ENCODE results near the gene CYP11A1.

The CYP11A1 gene

DNA sequence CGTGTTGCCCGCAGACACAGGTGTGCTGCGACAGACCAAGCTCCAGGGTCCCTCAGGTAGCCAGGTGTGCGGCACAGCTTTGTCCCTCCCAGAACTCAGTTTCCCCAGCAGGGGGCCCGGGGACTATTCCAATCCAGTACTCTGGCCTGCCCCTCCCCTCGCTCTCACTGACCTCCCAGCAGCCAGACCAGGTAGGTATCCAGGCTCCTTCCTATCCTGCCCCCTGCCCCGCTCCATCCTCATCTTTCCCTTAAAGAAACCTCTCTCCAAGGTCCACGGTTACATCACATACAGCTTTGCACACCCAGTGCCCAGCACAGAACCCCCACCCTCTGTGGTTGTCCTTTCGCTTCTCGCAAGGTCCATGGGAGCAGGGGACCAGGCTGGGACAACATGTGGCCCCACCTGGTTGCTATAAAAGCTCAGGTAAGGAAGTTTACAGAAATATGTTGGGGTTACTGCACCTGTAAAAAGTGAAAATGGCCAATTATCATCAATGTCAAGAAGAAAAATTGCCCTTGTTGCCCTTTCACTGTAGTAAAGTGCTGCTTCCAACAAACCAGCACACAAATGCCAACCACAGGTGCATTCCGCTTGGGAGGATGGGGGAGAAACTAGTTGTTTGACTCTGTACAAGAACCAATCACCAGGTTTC is 7.3 kb upstream of the CYP11A1 start:
- TF ChIP-seq, protein P1, sequence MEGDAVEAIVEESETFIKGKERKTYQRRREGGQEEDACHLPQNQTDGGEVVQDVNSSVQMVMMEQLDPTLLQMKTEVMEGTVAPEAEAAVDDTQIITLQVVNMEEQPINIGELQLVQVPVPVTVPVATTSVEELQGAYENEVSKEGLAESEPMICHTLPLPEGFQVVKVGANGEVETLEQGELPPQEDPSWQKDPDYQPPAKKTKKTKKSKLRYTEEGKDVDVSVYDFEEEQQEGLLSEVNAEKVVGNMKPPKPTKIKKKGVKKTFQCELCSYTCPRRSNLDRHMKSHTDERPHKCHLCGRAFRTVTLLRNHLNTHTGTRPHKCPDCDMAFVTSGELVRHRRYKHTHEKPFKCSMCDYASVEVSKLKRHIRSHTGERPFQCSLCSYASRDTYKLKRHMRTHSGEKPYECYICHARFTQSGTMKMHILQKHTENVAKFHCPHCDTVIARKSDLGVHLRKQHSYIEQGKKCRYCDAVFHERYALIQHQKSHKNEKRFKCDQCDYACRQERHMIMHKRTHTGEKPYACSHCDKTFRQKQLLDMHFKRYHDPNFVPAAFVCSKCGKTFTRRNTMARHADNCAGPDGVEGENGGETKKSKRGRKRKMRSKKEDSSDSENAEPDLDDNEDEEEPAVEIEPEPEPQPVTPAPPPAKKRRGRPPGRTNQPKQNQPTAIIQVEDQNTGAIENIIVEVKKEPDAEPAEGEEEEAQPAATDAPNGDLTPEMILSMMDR (conservative IDR thresholded peaks at IDR 0.05; ENCODE audit: low read length): no peak
- TF ChIP-seq EZH2phosphoT487 (IDR thresholded peaks at IDR 0.05; ENCODE audit: borderline replicate concordance): no peak
- H3K4me3 ChIP-seq (ENCODE audit: low read length, poor library complexity, severe bottlenecking): peak overlapping the region; percentile 77
- peak overlapping the region; percentile 58; the same call in 1 of the 2 replicates for H2AFZ ChIP-seq (ENCODE audit: low read length)
- H3K9me3 ChIP-seq (ENCODE audit: insufficient read depth, low read depth, low read length): no peaks in the 10 kb centered on the region
- H3K9me2 ChIP-seq (replicated peaks; ENCODE audit: low read depth, low read length): no peaks in the 10 kb centered on the region
- no peaks in the 10 kb centered on the region for H3K27me3 ChIP-seq (ENCODE audit: insufficient read depth, low read length, poor library complexity, severe bottlenecking)
- H3K79me2 ChIP-seq (ENCODE audit: insufficient read depth, low read length): no peaks in the 10 kb centered on the region
- H4K20me1 ChIP-seq (ENCODE audit: insufficient read depth, low read length, poor library complexity, severe bottlenecking): no peaks in the 10 kb centered on the region
- H3K4me2 ChIP-seq (ENCODE audit: low read depth, low read length, poor library complexity, severe bottlenecking): peak overlapping the region; percentile 96
- no peaks in the 10 kb centered on the region for H3K36me3 ChIP-seq (ENCODE audit: insufficient read depth, low read length)
- no peaks in the 10 kb centered on the region for H3F3A ChIP-seq (ENCODE audit: low read depth)
- H3K9ac ChIP-seq (ENCODE audit: low read depth, low read length, poor library complexity, severe bottlenecking): no peak overlapping the region
- peaks cover 17% of the 10 kb centered on the region for H3K4me1 ChIP-seq (ENCODE audit: insufficient read depth, low read length, poor library complexity, severe bottlenecking)

DNA sequence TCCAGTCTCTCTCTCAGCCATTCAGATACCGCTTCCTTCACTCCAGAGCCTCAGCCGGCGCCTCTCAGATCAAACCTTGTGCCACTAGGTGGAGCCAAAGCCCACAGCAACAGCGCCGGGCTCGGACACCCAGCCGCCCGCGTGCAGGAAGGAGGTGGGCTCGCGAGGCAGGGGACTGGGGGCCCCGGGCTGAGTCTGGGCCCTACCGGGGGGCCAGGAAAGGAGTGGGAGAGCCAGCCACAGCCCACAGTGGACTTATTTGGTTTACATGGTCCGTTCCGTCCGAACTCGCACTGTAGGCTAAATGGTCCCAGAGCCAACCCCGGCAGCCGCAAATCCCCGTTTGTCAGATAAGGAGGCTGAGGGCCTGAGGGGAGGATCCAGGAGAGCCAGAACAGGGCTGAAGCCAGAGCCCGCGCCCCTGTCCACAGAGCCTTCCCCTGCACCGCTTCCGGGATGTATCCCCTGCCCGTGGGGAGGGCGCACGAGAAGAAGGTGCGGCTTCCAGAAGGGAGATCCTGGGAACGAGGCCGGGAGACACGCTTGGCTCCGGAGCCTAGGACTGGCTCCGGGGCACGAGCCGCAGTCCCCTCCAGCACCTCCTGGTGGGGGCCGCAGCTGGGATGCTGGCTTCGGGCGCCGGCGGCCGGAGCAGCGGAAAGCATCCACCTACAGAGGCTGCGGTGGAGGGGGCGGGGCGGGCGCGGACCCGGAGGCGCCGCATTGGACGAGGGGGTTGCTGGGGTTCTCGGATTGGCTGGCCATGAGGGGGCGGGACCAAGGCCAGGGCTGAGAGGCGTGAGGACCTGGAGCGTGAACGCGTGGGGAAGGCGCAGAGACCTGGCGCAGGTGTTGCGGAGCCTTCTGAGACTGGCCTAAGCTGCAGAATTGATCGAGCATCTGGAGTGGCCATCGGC is 6.5 kb upstream of the CYP11A1 start:
- no peaks in the 10 kb centered on the region for H3F3A ChIP-seq (ENCODE audit: low read depth)
- H3K79me2 ChIP-seq (ENCODE audit: insufficient read depth, low read length): no peaks in the 10 kb centered on the region
- peak overlapping the region; percentile 77 for H3K4me3 ChIP-seq (ENCODE audit: low read length, poor library complexity, severe bottlenecking)
- no peaks in the 10 kb centered on the region for H3K9me3 ChIP-seq (ENCODE audit: insufficient read depth, low read depth, low read length)
- TF ChIP-seq, protein P1 (conservative IDR thresholded peaks at IDR 0.05; ENCODE audit: low read length): peak; percentile 79
- no peak for TF ChIP-seq EZH2phosphoT487 (IDR thresholded peaks at IDR 0.05; ENCODE audit: borderline replicate concordance)
- H3K4me2 ChIP-seq (ENCODE audit: low read depth, low read length, poor library complexity, severe bottlenecking): peak overlapping the region; percentile 96
- H2AFZ ChIP-seq (ENCODE audit: low read length): peak overlapping the region; percentile 95
- H3K36me3 ChIP-seq (ENCODE audit: insufficient read depth, low read length): no peaks in the 10 kb centered on the region
- H3K9me2 ChIP-seq (replicated peaks; ENCODE audit: low read depth, low read length): no peaks in the 10 kb centered on the region
- no peaks in the 10 kb centered on the region for H3K27me3 ChIP-seq (ENCODE audit: insufficient read depth, low read length, poor library complexity, severe bottlenecking)
- H3K9ac ChIP-seq (ENCODE audit: low read depth, low read length, poor library complexity, severe bottlenecking): peak overlapping the region; percentile 59
- H3K4me1 ChIP-seq (ENCODE audit: insufficient read depth, low read length, poor library complexity, severe bottlenecking): peaks cover 17% of the 10 kb centered on the region
- H4K20me1 ChIP-seq (ENCODE audit: insufficient read depth, low read length, poor library complexity, severe bottlenecking): no peaks in the 10 kb centered on the region

DNA sequence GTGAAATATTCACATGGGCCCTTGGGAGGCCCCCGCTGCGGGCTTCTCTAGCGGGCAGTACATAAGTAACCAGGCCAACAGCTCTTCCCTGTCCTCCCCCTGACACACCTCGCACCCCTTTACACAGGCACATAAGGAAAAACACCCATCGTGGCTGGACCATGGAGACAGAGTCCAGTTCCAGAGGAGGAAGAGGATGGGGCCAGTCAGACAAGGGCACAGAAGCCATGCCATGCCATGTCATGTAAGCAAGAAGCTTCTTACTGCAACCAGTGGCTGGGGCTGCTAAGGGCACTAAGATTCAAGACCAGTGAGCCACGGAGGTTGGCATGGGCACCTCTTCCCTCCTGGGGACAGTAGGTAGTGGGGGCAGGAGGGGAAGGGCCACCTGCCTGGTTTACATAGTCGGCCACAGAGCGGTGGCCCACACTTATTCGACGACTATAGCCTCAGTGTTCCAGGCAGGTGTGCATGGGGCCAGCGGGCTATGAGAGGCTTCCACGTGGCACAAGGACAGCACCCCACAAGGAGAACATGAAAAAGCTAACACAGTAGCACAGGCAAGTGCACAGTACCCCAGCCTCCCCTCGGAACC is 5.7 kb upstream of the CYP11A1 start:
- Histone ChIP-seq H4K20me1 (ENCODE audit: insufficient read depth, low read length, poor library complexity, severe bottlenecking) (no peaks in the 10 kb centered on the region), H3K9me3 (ENCODE audit: insufficient read depth, low read depth, low read length) (no peaks in the 10 kb centered on the region), H3K9ac (ENCODE audit: low read depth, low read length, poor library complexity, severe bottlenecking) (no peak overlapping the region), H3K4me3 (ENCODE audit: low read length, poor library complexity, severe bottlenecking) (peak overlapping the region; percentile 77), H2AFZ (ENCODE audit: low read length) (no peak overlapping the region; the same call in 1 of the 2 replicates), H3K36me3 (ENCODE audit: insufficient read depth, low read length) (no peaks in the 10 kb centered on the region), H3K4me2 (ENCODE audit: low read depth, low read length, poor library complexity, severe bottlenecking) (peak overlapping the region; percentile 96), H3K79me2 (ENCODE audit: insufficient read depth, low read length) (no peaks in the 10 kb centered on the region), H3K4me1 (ENCODE audit: insufficient read depth, low read length, poor library complexity, severe bottlenecking) (peaks cover 13% of the 10 kb centered on the region), H3K9me2 (replicated peaks; ENCODE audit: low read depth, low read length) (no peaks in the 10 kb centered on the region), H3K27me3 (ENCODE audit: insufficient read depth, low read length, poor library complexity, severe bottlenecking) (no peaks in the 10 kb centered on the region), H3F3A (ENCODE audit: low read depth) (no peaks in the 10 kb centered on the region)
- TF ChIP-seq, protein P1 (conservative IDR thresholded peaks at IDR 0.05; ENCODE audit: low read length): no peak
- TF ChIP-seq EZH2phosphoT487 (IDR thresholded peaks at IDR 0.05; ENCODE audit: borderline replicate concordance): no peak
